ENCODE measurements around the gene ANKRD1. TPM values are rescaled to one million over a fixed set of nuclear protein-coding genes. Genes with fewer than 3 reads are reported as not detected.

ANKRD1 gene
- total RNA-seq, 4 donors from 2014 or later = 18.6 to 168 (median 98.5) TPM

- intact Hi-C loops (cut with DNase I; ENCODE audit: low total_unique reads) = loop anchor here (5.0 kb wide), 1 partner anchor 1080 kb away; no protein-coding TSS in a partner anchor
- Histone ChIP-seq H3K4me1 (peaks cover 16 to 21% of the 10 kb centered on the region in 2 donors), H3K36me3 (peaks cover 0 to 20% of the 10 kb centered on the region in 2 donors), H3K9me3 (no peaks in the 10 kb centered on the region), H3K27ac (peak overlapping the region in 2 of 4 donors; percentile 88 to 93), H3K4me3 (peak overlapping the region; percentile 67 to 99 (median 87)), H3K27me3 (peaks cover 0 to 5% (median 0%) of the 10 kb centered on the region in 3 donors)
- no peak for ATAC-seq
- in situ Hi-C loops (cut with MboI; ENCODE audit: low sequenced_read_pairs in 4 of 4) = loop anchor here in 1 of 4 donors (25.0 kb wide), 1 partner anchor 1085 kb away; no protein-coding TSS in a partner anchor
- TF ChIP-seq, protein P1, sequence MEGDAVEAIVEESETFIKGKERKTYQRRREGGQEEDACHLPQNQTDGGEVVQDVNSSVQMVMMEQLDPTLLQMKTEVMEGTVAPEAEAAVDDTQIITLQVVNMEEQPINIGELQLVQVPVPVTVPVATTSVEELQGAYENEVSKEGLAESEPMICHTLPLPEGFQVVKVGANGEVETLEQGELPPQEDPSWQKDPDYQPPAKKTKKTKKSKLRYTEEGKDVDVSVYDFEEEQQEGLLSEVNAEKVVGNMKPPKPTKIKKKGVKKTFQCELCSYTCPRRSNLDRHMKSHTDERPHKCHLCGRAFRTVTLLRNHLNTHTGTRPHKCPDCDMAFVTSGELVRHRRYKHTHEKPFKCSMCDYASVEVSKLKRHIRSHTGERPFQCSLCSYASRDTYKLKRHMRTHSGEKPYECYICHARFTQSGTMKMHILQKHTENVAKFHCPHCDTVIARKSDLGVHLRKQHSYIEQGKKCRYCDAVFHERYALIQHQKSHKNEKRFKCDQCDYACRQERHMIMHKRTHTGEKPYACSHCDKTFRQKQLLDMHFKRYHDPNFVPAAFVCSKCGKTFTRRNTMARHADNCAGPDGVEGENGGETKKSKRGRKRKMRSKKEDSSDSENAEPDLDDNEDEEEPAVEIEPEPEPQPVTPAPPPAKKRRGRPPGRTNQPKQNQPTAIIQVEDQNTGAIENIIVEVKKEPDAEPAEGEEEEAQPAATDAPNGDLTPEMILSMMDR (IDR thresholded peaks at IDR 0.05 in 4 of 5, conservative IDR thresholded peaks at IDR 0.05 in 1 of 5) = no peak
- no peak for TF ChIP-seq POLR2A (IDR thresholded peaks at IDR 0.05)
- no peak for DNase-seq
Observed at GRCh38 chr10:90872648-90873020, 48.3 kb downstream of the ANKRD1 start.

GRCh38 chr10:90871766-90872647 lies 48.9 kb downstream of the ANKRD1 start, which contains the start of gene RPP30:
TSS of gene RPP30 (plus strand) at chr10:90871974. CDS start at chr10:90871987, 13 bp downstream.
- in situ Hi-C loops (cut with MboI; ENCODE audit: low sequenced_read_pairs in 4 of 4) = loop anchor here in 1 of 4 donors (25.0 kb wide), 1 partner anchor 1085 kb away; no protein-coding TSS in a partner anchor

DNA sequence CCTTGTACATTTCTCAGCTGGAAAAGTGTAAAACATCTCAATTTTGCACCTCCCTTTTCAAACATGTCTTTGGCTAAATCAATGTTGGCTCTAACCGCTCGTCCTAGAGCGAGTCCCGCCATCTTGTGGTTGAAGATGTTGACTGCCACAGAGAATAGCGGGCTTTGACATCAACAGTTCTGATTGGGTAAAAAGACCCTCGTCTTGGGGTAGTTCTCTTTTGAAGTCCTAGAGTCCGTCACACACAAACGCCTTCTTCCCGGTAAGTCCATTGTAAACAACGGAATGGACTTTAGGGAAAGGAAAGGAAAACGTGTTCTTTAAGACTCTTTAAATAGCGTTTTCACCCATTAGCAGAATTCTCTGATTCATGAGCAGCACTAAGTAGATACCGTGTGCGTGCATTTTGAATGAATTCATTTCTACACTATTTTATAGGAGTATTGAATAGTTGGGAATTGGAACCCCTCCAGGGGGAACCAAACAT lies 49.6 kb downstream of the ANKRD1 start:
- Histone ChIP-seq H3K4me1 (peaks cover 16 to 21% of the 10 kb centered on the region in 2 donors), H3K36me3 (peaks cover 0 to 11% of the 10 kb centered on the region in 2 donors), H3K9me3 (no peaks in the 10 kb centered on the region), H3K27me3 (peaks cover 0 to 5% (median 0%) of the 10 kb centered on the region in 3 donors), H3K4me3 (peak overlapping the region; percentile 67 to 99 (median 87)), H3K27ac (peak overlapping the region; percentile 82 to 93 (median 85))
- in situ Hi-C loops (cut with MboI; ENCODE audit: low sequenced_read_pairs in 4 of 4) (loop anchor here in 1 of 4 donors (25.0 kb wide), 1 partner anchor 1084 kb away; no protein-coding TSS in a partner anchor), intact Hi-C loops (cut with DNase I; ENCODE audit: low total_unique reads) (loop anchor here (2.0 to 5.0 kb wide), 2 partner anchors 121 to 1079 kb away; no protein-coding TSS in a partner anchor)
- TF ChIP-seq POLR2A (IDR thresholded peaks at IDR 0.05) = no peak
- TF ChIP-seq, protein P1 (IDR thresholded peaks at IDR 0.05 in 4 of 5, conservative IDR thresholded peaks at IDR 0.05 in 1 of 5) = peak; percentile 14 to 53 (median 32)
- peak; percentile 67 to 85 for ATAC-seq
- DNase-seq = peak in 1 of 2 donors; percentile 31

More at GRCh38 chr10:90871766-90872647, 48.9 kb downstream of the ANKRD1 start, which contains the start of gene RPP30:
- H3K27me3 ChIP-seq = peaks cover 0 to 5% (median 0%) of the 10 kb centered on the region in 3 donors
- DNase-seq = peak; percentile 68 to 81
- H3K4me1 ChIP-seq = peaks cover 16 to 21% of the 10 kb centered on the region in 2 donors
- peak within 1 kb of the TSS; percentile 67 to 99 (median 87) for H3K4me3 ChIP-seq
- intact Hi-C loops (cut with DNase I; ENCODE audit: low total_unique reads) = loop anchor here (2.0 to 5.0 kb wide), 2 partner anchors 121 to 1080 kb away; no protein-coding TSS in a partner anchor
- no peaks in the 10 kb centered on the region for H3K9me3 ChIP-seq
- H3K27ac ChIP-seq = peak within 1 kb of the TSS; percentile 82 to 93 (median 85)
- peak; percentile 31 to 41 for TF ChIP-seq POLR2A (IDR thresholded peaks at IDR 0.05)
- TF ChIP-seq, protein P1 (IDR thresholded peaks at IDR 0.05 in 4 of 5, conservative IDR thresholded peaks at IDR 0.05 in 1 of 5) = no peak
- H3K36me3 ChIP-seq = peaks cover 0 to 18% of the 10 kb centered on the region in 2 donors
- ATAC-seq = peak; percentile 96 to 97

- no peak for ATAC-seq
- in situ Hi-C loops (cut with MboI; ENCODE audit: low sequenced_read_pairs in 4 of 4) = loop anchor here in 1 of 4 donors (10.0 to 25.0 kb wide), 2 partner anchors 121 to 1079 kb away; no protein-coding TSS in a partner anchor
Observed at GRCh38 chr10:90866050-90866598, 54.8 kb downstream of the ANKRD1 start.

More at GRCh38 chr10:90866050-90866598, 54.8 kb downstream of the ANKRD1 start:
- no peak for DNase-seq
- H3K27ac ChIP-seq = no peak overlapping the region
- no peaks in the 10 kb centered on the region for H3K9me3 ChIP-seq
- peaks cover 0 to 5% (median 0%) of the 10 kb centered on the region in 3 donors for H3K27me3 ChIP-seq
- H3K36me3 ChIP-seq = no peaks in the 10 kb centered on the region
- no peak overlapping the region for H3K4me3 ChIP-seq
- intact Hi-C loops (cut with DNase I; ENCODE audit: low total_unique reads) = no loop called here
- no peak for TF ChIP-seq POLR2A (IDR thresholded peaks at IDR 0.05)
- TF ChIP-seq, protein P1 (IDR thresholded peaks at IDR 0.05 in 4 of 5, conservative IDR thresholded peaks at IDR 0.05 in 1 of 5) = no peak
- H3K4me1 ChIP-seq = no peaks in the 10 kb centered on the region
